NCI-H82 treated with DMSO at 0.1 percent for 48 hours (cell line): ENCODE measurements around the gene PACS1.
A peak's percentile ranks its signal among the peaks of the same experiment; 100 is the strongest.

ENCODE experiments used
- DNase-seq: peaks from one replicate; lab custom pipeline; 2025; ENCODE audit not compliant: unreplicated experiment; lab: John Stamatoyannopoulos, UW

Gene PACS1

GRCh38 chr11:66176650-66177049, 106.6 kb downstream of the PACS1 start:
- no peak for DNase-seq

DNA sequence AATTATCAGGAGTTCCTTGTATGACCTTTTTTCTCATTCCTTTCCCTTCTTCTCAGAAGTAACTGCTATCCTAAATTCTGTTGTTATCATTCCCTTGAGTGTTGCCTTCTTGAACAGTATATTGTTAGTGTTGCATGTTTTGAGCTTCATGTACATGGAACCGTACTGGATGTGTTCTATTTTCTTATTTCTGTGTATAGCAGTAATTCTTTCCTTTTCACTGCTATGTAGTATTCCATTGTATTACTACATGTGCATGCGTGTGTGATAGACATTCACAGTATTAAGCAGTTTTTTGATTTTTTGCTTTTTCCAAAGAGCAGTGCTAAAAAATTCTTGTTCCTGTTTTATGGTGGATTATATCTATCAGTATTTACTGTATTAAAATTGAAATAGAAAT, 108.1 kb downstream of the PACS1 start:
- DNase-seq: no peak

GRCh38 chr11:66178871-66179270, 108.8 kb downstream of the PACS1 start:
- no peak for DNase-seq

- no peak for DNase-seq
These were observed 111.7 kb downstream of the PACS1 start for GRCh38 chr11:66181632-66182315.

DNA sequence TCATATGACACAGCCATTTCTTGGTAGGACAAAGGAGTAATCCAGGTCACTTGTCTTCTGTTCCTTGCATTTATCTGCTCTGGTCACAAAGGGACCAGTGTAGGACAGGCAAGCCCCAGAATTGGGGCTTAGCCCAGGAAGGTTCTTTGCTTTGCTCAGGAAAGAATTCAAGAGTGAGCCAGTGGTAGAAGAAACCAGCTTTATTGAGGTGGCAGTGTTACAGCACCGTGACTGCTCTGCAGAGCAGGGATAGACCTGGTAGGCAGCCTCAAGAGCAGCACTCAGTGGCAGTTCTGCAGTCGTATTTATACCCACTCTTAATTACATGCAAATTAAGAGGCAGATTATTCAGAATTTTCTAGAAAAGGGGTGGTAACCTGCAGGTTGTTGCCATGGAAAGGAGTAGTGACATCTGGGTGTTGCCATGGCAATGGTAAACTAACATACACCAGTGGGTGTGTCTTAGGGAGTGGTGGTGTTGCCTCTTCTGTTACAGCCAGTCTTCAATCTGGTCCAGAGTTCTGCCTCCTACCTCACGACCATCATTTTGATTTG, 113.5 kb downstream of the PACS1 start:
- no peak for DNase-seq

GRCh38 chr11:66184728-66185127, 114.7 kb downstream of the PACS1 start:
- DNase-seq: no peak

- no peak for DNase-seq
These were observed 116.4 kb downstream of the PACS1 start for GRCh38 chr11:66186470-66186869.

GRCh38 chr11:66187453-66187852, 117.4 kb downstream of the PACS1 start:
- no peak for DNase-seq

DNA sequence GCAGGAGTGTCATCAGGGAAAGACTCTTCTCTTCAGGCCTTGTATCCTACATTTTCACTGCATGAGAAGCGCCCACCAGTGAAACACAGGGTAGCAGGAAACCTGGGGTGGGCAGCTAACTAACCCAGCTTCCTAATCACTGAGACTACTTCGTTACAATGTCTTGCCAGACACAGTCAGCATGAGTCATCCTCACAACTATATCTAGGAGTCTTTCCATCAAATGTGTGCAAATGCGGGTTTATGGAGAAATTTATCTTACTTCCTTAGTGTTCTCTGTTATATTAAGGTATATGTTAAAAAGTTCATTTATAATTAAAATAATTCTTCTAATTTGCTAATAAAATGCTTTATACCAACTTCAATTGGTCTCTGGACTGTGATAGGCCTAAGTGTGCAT, 118.5 kb downstream of the PACS1 start:
- no peak for DNase-seq

- no peak for DNase-seq
These were observed 119.1 kb downstream of the PACS1 start for GRCh38 chr11:66189031-66189745.

DNA sequence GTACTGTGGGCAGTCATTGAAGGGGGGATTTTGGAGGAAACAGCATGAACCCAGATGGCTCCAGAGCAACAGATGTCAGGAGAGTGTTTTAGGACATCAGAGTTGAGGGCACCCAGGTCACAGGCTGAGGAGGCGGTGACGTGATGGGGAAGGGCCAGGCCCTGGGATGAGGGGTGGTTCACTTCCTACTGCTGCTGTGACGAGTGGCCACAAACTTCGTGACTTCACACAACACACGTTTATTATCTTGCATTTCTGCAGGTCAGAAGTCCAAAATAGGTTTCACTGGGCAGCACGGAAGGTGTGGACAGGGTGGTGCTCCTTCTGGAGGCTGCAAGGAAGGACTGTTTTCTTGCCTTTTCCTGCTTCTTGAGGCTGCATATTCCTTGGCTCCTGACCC, 120.7 kb downstream of the PACS1 start:
- peak; percentile 95 for DNase-seq

DNA sequence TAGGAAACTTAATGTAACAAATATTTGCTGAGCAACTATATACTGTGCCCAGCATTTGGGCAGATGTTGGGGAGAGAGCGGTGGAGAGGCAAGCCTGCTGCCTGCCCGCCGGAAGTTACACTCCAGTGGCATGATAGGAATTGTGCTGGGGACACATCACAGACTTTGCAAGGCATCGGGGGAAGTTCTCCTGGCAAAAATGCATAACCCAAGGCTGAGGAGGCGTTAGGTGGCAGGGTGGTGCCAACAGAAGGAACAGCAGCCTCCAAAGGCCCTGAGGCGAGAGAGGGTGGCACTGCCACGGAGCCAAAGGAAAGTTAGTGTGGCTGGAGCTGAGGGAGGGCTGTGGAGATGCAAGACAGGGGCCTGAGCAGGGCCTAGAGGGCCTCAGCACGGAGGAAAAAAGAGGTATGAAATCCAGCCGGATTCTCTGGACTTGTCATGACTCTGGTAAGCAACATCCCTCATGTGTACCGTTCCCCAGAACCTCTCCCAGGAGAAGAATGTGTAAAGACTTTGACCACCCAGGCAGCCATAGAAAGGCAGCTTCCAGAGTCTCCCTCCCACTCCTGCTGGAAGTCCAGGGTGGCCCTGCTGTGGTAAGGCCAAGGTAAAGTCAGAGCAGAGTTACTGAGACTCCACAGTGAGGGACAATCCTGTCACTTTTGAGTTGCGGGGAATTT, 122.2 kb downstream of the PACS1 start:
- no peak for DNase-seq

- DNase-seq: peak; percentile 38
These were observed 124.3 kb downstream of the PACS1 start for GRCh38 chr11:66194391-66194790.

DNA sequence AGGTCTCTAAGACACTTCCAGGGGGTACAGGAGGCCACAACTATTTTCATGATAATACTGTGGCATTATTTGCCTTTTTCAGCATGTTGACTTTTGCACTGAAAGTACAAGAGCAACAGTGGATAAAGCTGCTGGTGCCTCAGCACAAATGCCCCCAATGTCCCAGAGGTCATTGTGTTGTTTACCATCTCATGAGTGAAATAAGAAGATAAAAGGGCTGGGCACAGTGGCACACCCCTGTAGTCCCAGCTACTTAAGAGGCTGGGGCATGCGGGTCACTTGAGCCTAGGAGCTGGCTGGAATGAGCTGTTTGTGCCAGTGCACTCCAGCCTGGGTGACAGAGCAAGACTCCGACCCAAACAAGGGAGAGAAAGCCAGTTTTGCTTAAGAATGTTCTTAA, 125.8 kb downstream of the PACS1 start:
- DNase-seq: no peak

DNA sequence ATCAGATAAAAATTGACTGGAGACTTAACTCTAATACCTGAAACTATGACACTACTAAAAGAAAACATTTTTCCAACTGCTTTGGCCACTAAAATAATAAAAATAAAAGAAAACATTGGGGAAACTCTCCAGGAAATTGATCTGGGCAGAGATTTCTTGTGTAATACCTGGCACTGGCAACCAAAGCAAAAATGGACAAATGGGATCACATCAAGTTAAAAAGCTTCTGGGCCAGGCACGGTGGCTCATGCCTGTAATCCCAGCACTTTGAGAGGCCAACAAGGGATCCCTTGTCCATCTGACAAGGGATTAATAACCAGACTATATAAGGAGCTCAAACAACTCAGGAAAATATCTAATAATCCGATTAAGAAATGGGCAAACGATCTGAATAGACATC, 133.8 kb downstream of the PACS1 start:
- DNase-seq: peak; percentile 58

DNA sequence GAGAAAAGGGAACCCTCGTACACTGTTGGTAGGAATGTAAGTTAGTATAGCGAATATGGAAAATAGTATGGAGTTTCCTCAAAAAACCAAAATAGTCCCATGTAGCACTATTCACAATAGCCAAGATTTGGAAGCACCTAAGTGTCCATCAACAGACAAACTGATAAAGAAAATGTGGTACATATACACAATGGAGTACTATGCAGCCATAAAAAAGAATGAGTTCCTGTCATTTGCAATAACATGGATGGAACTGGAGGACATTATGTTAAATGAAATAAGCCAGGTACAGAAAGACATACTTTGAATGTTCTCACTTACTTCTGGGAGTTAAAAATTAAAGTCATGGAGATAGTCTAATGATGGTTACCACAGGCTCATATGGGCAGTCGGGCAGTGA, 134.3 kb downstream of the PACS1 start:
- DNase-seq: no peak

- no peak for DNase-seq
These were observed 137.7 kb downstream of the PACS1 start for GRCh38 chr11:66207816-66208215.

- no peak for DNase-seq
These were observed 141.0 kb downstream of the PACS1 start for GRCh38 chr11:66211100-66211499.

DNA sequence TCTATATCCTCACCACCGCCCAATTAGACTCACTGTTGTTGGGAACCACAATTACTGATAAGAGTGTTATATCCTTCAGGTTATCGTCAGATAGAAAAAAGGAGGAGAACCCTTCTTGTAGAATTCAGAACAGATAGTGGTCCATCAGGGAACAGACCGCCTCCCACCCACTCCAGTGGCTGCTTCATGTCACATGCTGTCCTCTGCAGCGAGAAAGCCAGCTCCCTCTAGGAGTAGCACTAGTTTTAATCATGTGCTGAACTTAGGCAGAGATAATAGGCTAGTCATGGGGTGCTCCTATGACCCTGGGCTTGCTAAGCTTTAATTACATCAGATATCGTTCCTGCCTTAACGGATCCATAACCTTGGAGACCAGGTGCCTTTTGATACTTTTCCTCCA, 146.8 kb downstream of the PACS1 start:
- no peak for DNase-seq

GRCh38 chr11:66218036-66218435, 148.0 kb downstream of the PACS1 start:
- DNase-seq: no peak

GRCh38 chr11:66218846-66219620, 149.0 kb downstream of the PACS1 start:
- no peak for DNase-seq
